Activated CD4-positive, alpha-beta T cell treated with anti-CD3 and anti-CD28 coated beads, Interleukin-2, Interleukin-4, amounts not matched to agents 100 ng/mL and 50 ng/mL, durations not matched to agents 16 hours and 8 hours (primary cell): Measurements from ENCODE around the gene ENO3.

Source experiments
- DNase-seq: peaks from one replicate; pipeline ENCODE4 v3.0.0-alpha.2; 2020; ENCODE audit warnings: low spot score

Gene ENO3

GRCh38 chr17:4950075-4950745 lies 709 bp upstream of the ENO3 start:
- peak; percentile 29 for DNase-seq

GRCh38 chr17:4951486-4951885 lies 567 bp downstream of the ENO3 start:
- no peak for DNase-seq

- no peak for DNase-seq
Observed at GRCh38 chr17:4953451-4953961, 2.6 kb downstream of the ENO3 start.

- DNase-seq: no peak
Observed at GRCh38 chr17:4955091-4955490, 4.2 kb downstream of the ENO3 start.

- DNase-seq: no peak
Observed at GRCh38 chr17:4956493-4957061, 5.7 kb downstream of the ENO3 start.

GRCh38 chr17:4958102-4958501 lies 7.2 kb downstream of the ENO3 start:
- DNase-seq: no peak

GRCh38 chr17:4959261-4959965 lies 8.5 kb downstream of the ENO3 start:
- no peak for DNase-seq

- no peak for DNase-seq
Observed at GRCh38 chr17:4960279-4960922, 9.5 kb downstream of the ENO3 start.

GRCh38 chr17:4965311-4965986 lies 14.5 kb downstream of the ENO3 start:
- no peak for DNase-seq

GRCh38 chr17:4966844-4967538 lies 16.1 kb downstream of the ENO3 start:
- peak; percentile 99 for DNase-seq

- DNase-seq: peak; percentile 95
Observed at GRCh38 chr17:4967539-4968485, 16.9 kb downstream of the ENO3 start, which contains the start of gene SPAG7. TSS of gene SPAG7 (minus strand) at chr17:4967817. CDS start at chr17:4967804, 13 bp downstream.

GRCh38 chr17:4968486-4969046 lies 17.6 kb downstream of the ENO3 start:
- peak; percentile 18 for DNase-seq

- DNase-seq: peak; percentile 83
Observed at GRCh38 chr17:4969047-4969550, 18.2 kb downstream of the ENO3 start.

- DNase-seq: peak; percentile 12
Observed at GRCh38 chr17:4969551-4970173, 18.7 kb downstream of the ENO3 start.

- DNase-seq: no peak
Observed at GRCh38 chr17:4970273-4970672, 19.4 kb downstream of the ENO3 start.

GRCh38 chr17:4971826-4972225 lies 20.9 kb downstream of the ENO3 start:
- no peak for DNase-seq

- no peak for DNase-seq
Observed at GRCh38 chr17:4972322-4972721, 21.4 kb downstream of the ENO3 start.

GRCh38 chr17:4972752-4973151 lies 21.8 kb downstream of the ENO3 start:
- no peak for DNase-seq
